ENCODE data around the gene RPTOR. TPM values are rescaled to one million over a fixed set of nuclear protein-coding genes. Genes with fewer than 3 reads are reported as not detected.
A peak's percentile ranks its signal among the peaks of the same experiment; 100 is the strongest.
"Not testable (repeated sequence)": the region's sequence is repeated elsewhere in the genome, so short reads cannot be mapped to it uniquely, and the experiment has no call there.

The RPTOR gene
- polyA plus RNA-seq, 3 donors from 2014 or later = 1.8 to 10.2 (median 3.8) TPM

DNA sequence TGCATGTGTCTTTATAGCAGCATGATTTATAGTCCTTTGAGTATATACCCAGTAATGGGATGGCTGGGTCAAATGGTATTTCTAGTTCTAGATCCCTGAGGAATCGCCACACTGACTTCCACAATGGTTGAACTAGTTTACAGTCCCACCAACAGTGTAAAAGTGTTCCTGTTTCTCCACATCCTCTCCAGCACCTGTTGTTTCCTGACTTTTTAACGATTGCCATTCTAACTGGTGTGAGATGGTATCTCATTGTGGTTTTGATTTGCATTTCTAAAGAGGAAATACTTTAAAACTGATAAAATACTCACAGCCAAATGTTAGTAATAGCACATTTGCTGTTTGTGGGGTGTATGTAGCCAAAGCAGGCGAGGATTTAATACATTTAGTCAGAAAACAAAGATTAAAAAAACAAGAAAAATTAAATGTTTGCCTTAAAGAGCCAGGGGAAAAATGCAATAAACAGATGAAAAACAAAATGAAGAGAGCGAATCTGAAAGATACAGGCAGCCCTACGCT is 220.0 kb downstream of the RPTOR start:
- H3K4me3 Mint-ChIP-seq = peak overlapping the region; percentile 44 to 75 (median 57)
- H3K27ac Mint-ChIP-seq = peak overlapping the region in 5 of 6 donors; percentile 66 to 81 (median 71)
- not testable (repeated sequence) for H3K27me3 Mint-ChIP-seq (ENCODE audit: low read depth in 3 of 3); DNase-seq; H3K9me3 Mint-ChIP-seq; H3K36me3 Mint-ChIP-seq
- peaks cover 42 to 49% of the 10 kb centered on the region in 2 donors for H3K4me1 Mint-ChIP-seq

DNA sequence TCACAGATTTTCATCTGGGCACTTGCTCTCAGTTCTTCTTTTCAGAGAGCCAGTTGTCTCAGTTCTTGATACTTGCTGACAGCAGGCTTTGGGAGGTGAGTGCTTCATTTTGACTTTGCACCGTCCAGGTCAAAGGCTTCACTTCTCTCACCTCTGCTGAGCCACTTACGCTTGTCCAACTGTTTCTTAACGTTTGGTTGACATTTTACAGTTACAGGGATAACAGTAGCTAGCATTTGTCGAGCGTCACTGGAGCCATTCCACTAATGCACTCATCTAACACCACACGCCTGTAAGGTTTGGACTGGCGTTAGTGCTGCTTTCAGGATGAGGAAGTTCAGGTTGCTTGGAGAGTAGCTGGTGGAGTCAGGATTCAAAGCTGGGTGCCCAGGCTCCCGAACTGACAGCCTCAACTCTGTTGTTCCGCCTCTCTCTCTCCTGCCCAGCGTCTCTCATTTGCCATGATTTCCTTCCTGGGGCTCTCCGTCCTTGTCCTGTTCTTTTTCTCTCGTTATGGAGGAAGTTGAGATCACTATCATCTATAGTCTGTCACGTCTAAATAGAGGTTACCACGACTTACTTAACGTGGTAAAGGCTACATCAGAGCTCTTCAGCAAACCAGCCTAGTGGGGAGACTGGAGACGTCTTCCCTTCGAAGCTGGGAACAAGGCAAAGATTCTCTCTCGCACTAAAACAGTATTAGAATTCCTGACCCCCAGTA is 220.8 kb downstream of the RPTOR start:
- Mint-ChIP-seq H3K4me3 (peak overlapping the region; percentile 44 to 75 (median 57)), H3K27me3 (ENCODE audit: low read depth in 3 of 3) (peaks cover 0 to 2% (median 0%) of the 10 kb centered on the region in 3 donors), H3K36me3 (no peaks in the 10 kb centered on the region), H3K9me3 (no peaks in the 10 kb centered on the region), H3K27ac (peak overlapping the region; percentile 3 to 81 (median 64)), H3K4me1 (peaks cover 42 to 49% of the 10 kb centered on the region in 2 donors)
- no peak for DNase-seq

DNA sequence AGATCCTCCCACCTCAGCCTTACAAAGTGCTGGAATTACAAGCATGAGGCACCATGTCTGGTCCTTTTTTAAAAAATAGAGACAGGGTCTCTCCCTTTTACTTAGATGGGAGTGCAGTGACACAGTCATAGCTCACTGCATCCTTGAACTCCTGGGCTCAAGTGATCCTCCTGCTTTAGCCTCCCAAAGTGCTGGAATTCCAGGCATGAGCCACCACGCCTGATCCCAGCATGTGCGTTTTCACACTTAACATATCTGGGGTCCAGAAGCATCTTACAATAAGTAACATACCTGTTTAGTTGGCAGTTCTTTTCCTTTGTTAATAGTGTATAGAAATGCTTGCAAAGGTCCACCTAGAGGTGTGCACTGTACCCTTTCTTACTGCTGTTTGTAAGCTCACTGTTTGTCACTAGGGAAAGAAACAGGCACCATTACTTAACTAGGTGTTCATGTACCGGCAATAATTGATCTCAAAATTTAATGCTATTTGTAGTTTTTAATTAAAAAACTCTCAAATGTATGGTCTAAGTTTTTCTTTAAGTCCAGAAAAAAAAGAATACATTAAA is 221.7 kb downstream of the RPTOR start:
- Mint-ChIP-seq H3K27me3 (ENCODE audit: low read depth in 3 of 3) (peaks cover 0 to 2% (median 2%) of the 10 kb centered on the region in 3 donors), H3K27ac (peak overlapping the region in 1 of 6 donors; percentile 70), H3K36me3 (no peaks in the 10 kb centered on the region), H3K4me1 (peaks cover 37 to 45% of the 10 kb centered on the region in 2 donors), H3K9me3 (no peaks in the 10 kb centered on the region), H3K4me3 (peak overlapping the region in 3 of 5 donors; percentile 10 to 57 (median 13))
- no peak for DNase-seq

DNA sequence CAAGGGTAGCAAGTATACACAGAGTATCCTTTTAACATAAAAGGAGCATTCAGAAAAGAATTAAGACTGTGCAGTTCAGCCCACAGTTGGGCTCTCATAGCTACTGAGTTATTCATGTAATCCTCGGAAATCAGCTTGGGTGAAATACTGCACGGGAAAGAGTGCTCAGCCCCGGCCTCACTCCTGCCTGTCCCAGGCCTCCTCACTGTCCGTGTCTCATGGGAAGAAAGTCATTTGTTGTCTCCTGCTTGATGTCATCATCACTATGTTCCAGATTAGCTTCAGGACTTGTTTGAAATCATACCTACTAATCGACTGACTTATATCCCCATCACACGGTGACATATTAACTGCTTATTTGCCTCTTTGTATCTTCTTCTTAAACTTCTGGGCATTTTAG is 223.8 kb downstream of the RPTOR start:
- Mint-ChIP-seq H3K27ac (no peak overlapping the region), H3K27me3 (ENCODE audit: low read depth in 3 of 3) (peaks cover 0 to 2% (median 0%) of the 10 kb centered on the region in 3 donors), H3K4me3 (no peak overlapping the region), H3K9me3 (no peaks in the 10 kb centered on the region), H3K36me3 (no peaks in the 10 kb centered on the region), H3K4me1 (peaks cover 23 to 27% of the 10 kb centered on the region in 2 donors)
- no peak for DNase-seq

DNA sequence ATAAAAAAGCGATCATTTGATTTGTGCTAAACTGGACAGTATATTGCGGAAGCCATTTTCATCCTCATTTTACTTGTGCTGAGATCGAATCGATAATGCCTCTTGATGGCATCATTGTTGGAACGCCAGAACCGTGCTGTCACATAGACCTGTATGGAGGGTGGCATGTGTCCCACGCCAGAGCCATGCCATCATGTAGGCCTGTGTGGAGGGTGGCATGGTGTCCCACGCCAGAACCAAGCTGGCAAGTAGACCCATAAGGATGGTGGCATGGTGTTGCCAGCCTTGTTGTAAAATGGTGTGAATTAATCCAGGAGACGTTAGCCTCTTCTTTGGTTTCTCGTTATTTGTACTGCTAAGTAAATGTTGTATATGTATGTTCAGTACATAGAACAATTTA is 224.3 kb downstream of the RPTOR start:
- peaks cover 21 to 22% of the 10 kb centered on the region in 2 donors for H3K4me1 Mint-ChIP-seq
- no peaks in the 10 kb centered on the region for H3K9me3 Mint-ChIP-seq
- peaks cover 0 to 5% (median 0%) of the 10 kb centered on the region in 3 donors for H3K27me3 Mint-ChIP-seq (ENCODE audit: low read depth in 3 of 3)
- DNase-seq = no peak
- H3K27ac Mint-ChIP-seq = peak overlapping the region in 1 of 6 donors; percentile 13
- no peak overlapping the region for H3K4me3 Mint-ChIP-seq
- H3K36me3 Mint-ChIP-seq = no peaks in the 10 kb centered on the region

DNA sequence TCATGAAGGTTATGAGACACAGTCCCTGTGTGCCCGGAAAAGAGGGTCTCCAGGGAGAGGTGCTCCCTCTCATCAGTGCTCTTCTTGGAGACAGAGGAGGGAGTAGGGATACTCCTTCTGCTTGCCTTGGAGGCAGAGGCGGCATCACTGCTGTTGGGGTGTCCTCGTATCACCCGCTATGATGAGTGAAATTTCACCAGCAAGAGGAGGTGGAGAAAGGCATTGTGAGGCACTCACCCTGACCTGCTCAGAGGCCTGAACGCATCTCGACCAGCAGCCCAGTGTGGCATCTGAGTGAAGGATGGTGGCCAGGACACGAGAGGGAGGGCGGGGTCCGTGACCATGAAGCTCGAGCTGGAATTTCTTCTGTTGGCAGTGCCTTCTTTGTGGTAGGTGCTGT is 224.9 kb downstream of the RPTOR start:
- DNase-seq = no peak
- peaks cover 24 to 27% of the 10 kb centered on the region in 2 donors for H3K4me1 Mint-ChIP-seq
- peaks cover 0 to 5% (median 0%) of the 10 kb centered on the region in 3 donors for H3K27me3 Mint-ChIP-seq (ENCODE audit: low read depth in 3 of 3)
- H3K27ac Mint-ChIP-seq = peak overlapping the region in 1 of 6 donors; percentile 13
- no peaks in the 10 kb centered on the region for H3K9me3 Mint-ChIP-seq
- H3K4me3 Mint-ChIP-seq = no peak overlapping the region
- no peaks in the 10 kb centered on the region for H3K36me3 Mint-ChIP-seq

DNA sequence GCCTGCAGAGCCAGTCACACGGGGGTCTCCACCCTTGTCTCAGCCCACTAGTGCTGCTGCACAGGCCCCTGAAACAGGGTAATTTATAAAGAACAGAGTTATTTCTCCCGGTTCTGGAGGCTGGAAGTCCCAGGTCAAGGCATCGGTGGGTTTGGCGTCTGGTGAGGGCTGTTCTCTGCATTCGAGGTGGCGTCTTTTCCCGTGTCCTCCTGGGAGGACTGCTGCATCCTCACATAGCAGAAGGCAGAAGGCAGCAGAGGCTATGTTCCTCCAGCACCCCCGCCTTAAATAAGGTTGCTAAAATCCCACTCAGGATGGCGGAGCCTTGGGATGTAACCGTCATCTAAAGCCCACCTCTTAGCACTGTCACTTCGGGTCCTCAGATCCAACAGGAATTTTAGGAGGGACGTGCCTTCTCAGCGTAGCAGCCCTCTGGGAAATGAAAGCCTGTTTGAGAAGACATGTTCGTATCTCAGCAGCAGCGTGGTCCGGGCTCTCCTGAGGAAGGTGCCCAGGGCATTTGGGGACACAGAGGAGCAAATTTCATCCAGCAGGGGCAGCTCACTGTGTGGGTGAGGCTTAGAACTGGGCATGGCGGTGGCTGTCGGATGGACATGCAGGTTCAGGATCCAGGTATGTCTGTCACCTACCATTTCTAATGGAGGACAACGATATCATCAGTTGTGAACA is 225.4 kb downstream of the RPTOR start:
- Mint-ChIP-seq H3K27me3 (ENCODE audit: low read depth in 3 of 3) (peaks cover 0 to 5% (median 0%) of the 10 kb centered on the region in 3 donors), H3K4me3 (no peak overlapping the region), H3K9me3 (no peaks in the 10 kb centered on the region), H3K27ac (no peak overlapping the region), H3K36me3 (peaks cover 0 to 1% (median 1%) of the 10 kb centered on the region in 3 donors), H3K4me1 (peaks cover 24 to 27% of the 10 kb centered on the region in 2 donors)
- DNase-seq = no peak

DNA sequence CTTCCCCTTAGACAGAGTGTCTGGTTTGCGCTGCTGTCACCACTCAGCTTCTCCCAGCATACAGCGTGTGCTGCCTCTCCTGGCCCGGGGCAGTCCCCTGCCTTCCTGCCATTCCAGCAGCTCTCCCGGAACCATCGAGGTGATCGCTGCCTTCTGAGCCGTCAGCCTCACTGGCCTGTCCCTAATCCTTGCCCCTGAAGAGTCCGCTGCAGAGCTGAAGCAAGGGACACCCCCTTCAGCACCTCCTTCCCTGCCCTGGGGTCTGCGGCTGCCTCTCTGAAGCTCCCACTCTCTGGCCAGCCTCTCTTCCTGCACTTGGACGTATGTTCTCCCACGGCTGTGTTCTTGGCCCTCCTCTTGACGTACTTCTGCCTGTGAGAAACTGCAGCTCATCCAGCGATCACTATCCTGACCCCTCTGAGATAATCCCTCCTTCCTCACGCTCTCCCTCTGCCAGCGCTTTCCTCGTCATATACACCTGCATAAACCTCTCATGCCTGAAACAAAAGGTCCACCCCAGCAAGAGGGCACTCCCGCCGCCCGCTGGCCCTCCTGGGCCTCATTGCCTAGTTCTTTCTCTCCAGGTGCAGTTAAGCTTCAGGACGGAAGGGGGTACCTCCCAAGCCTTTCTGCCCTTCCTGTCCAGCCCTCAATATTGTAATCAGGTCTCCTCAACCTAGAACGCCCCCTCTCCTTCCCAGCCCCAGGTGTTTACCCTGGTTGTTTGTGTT is 226.4 kb downstream of the RPTOR start:
- Mint-ChIP-seq H3K27ac (peak overlapping the region in 1 of 6 donors; percentile 64), H3K9me3 (no peaks in the 10 kb centered on the region), H3K27me3 (ENCODE audit: low read depth in 3 of 3) (peaks cover 0 to 6% (median 0%) of the 10 kb centered on the region in 3 donors), H3K36me3 (peaks cover 0 to 5% (median 3%) of the 10 kb centered on the region in 3 donors), H3K4me3 (no peak overlapping the region), H3K4me1 (peaks cover 19 to 24% of the 10 kb centered on the region in 2 donors)
- no peak for DNase-seq

DNA sequence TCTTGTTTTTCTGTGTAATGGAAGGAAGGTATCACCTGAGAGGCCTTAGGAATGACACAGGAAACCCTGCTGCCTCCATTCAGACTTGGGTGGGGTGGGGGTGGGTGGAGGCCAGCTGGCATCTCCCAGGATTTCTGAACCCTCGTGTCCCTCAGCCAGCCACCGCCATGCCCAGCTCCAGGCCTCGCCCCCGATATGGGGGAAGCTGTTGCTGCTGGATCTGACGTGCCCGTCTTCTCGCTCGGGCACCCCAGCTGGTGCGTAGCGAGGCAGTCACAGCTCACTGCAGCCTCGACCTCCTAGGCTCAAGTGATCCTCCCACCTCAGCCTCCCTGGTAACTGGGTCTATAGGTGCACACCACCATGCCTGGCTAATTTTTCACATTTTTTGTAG is 227.0 kb downstream of the RPTOR start:
- Mint-ChIP-seq H3K4me1 (peaks cover 14 to 18% of the 10 kb centered on the region in 2 donors), H3K4me3 (no peak overlapping the region), H3K27me3 (ENCODE audit: low read depth in 3 of 3) (peaks cover 0 to 6% (median 0%) of the 10 kb centered on the region in 3 donors), H3K9me3 (no peaks in the 10 kb centered on the region), H3K36me3 (peaks cover 0 to 8% (median 4%) of the 10 kb centered on the region in 3 donors), H3K27ac (no peak overlapping the region)
- no peak for DNase-seq

DNA sequence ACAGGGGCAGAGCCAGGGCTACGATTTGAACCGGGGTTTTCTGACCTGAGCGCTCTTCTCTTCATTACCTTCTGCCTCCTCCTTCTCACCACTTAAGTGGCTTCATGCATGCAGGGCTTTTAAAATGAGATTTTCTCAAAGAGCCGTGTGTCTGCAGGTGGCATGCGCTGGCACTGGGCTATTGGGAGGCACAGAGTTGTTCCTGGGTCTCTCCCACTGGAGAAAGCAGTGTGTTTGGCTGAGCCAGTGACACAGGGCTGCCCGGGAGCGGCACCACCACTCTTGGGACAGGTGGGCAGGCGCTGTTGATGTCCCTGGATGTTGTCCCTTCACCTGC is 228.2 kb downstream of the RPTOR start:
- Mint-ChIP-seq H3K36me3 (peaks cover 6 to 13% (median 11%) of the 10 kb centered on the region in 3 donors), H3K4me3 (no peak overlapping the region), H3K4me1 (peaks cover 14 to 17% of the 10 kb centered on the region in 2 donors), H3K27me3 (ENCODE audit: low read depth in 3 of 3) (peaks cover 0 to 6% (median 0%) of the 10 kb centered on the region in 3 donors), H3K27ac (peak overlapping the region in 1 of 6 donors; percentile 74), H3K9me3 (no peaks in the 10 kb centered on the region)
- no peak for DNase-seq

DNA sequence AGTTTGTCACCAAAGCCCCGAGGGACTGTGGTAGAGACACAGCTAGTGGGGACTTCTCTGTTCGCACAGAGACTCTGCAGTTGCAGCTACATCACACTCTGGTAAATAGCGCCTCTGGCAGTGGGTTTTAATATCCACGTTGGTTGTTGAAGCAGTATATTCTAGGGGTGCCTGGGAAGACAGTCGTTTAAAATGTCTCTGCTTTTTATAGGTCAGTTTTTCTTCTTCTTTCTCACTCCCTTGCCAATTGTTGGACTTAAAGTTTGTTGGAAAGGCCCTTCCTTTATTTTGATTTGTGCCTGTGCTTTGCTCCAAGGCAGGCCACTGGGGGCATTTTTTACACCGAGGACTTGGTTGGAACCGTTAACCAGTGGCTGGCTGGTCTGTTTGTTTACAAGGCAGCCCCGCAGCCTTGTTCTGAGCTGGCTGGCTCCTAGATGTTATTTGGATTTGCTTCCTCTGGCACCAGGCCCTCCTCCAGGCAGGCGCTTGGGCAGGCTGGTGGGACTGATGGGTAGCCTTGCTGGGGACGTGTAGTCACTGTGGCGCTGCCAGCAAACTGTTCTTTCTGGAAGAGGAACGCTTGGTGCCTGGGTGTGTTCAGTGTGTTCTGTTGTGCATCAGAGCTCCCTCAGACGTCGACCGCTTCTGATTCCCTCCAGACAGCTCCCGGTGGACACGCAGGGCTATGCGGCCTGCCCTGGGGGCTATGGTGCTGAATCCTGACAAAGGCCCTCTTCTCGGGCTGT is 228.8 kb downstream of the RPTOR start:
- H3K4me3 Mint-ChIP-seq = no peak overlapping the region
- H3K9me3 Mint-ChIP-seq = no peaks in the 10 kb centered on the region

DNA sequence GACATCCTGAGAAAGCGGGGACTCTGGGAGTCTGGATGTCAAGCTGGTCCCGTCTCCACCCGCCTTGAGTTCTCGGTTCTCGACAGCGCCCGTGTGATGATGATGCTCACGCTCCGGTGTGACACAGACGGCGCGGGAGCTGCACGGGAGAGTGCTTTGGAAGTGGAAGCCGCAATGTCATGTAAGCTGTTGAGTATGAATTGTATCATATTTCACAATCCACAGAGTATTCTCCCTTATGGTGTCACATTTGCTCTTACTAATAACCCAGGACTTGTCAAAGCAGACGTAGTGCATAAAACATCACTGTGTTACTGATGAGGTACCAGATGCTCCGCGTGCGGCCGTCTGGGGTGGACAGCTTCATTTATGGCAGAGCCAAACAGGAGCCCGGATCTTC is 229.5 kb downstream of the RPTOR start:
- no peak for DNase-seq
- Mint-ChIP-seq H3K27me3 (ENCODE audit: low read depth in 3 of 3) (peaks cover 0 to 6% (median 0%) of the 10 kb centered on the region in 3 donors), H3K9me3 (no peaks in the 10 kb centered on the region), H3K4me3 (peak overlapping the region in 1 of 5 donors; percentile 10), H3K27ac (peak overlapping the region in 1 of 6 donors; percentile 19), H3K4me1 (peaks cover 14 to 17% of the 10 kb centered on the region in 2 donors), H3K36me3 (peaks cover 6 to 17% (median 11%) of the 10 kb centered on the region in 3 donors)

More for the DNA sequence above, 228.8 kb downstream of the RPTOR start:
- peaks cover 6 to 16% (median 11%) of the 10 kb centered on the region in 3 donors for H3K36me3 Mint-ChIP-seq
- peaks cover 14 to 17% of the 10 kb centered on the region in 2 donors for H3K4me1 Mint-ChIP-seq
- H3K27ac Mint-ChIP-seq = peak overlapping the region in 1 of 6 donors; percentile 74
- H3K27me3 Mint-ChIP-seq (ENCODE audit: low read depth in 3 of 3) = peaks cover 0 to 6% (median 0%) of the 10 kb centered on the region in 3 donors
- DNase-seq = no peak

Measured in immature natural killer cell (primary cell).